ENCODE results near the gene CALHM4.
"Not testable (repeated sequence)": the region's sequence is repeated elsewhere in the genome, so short reads cannot be mapped to it uniquely, and the experiment has no call there.

Gene CALHM4

GRCh38 chr6:116596815-116597214 is 43.3 kb downstream of the CALHM4 start:
- DNase-seq (ENCODE audit: low read depth, low spot score), result peak; percentile 10
- TF ChIP-seq FOXP2 (optimal IDR thresholded peaks at IDR 0.05; ENCODE audit: control extremely low read depth, extremely low read length, insufficient read depth) (no peak), EZH2 (IDR thresholded peaks at IDR 0.05) (no peak), POLR2AphosphoS5 (IDR thresholded peaks at IDR 0.05; ENCODE audit: borderline replicate concordance, low read depth, low read length) (no peak)
- Histone ChIP-seq H3K9ac (ENCODE audit: insufficient read length) (no peak overlapping the region), H3K4me3 (no peak overlapping the region), H3K27ac (no peak overlapping the region), H3K36me3 (ENCODE audit: insufficient read depth, low read length) (peaks cover 17% of the 10 kb centered on the region), H3K9me3 (ENCODE audit: low read depth, low read length) (no peaks in the 10 kb centered on the region)

DNA sequence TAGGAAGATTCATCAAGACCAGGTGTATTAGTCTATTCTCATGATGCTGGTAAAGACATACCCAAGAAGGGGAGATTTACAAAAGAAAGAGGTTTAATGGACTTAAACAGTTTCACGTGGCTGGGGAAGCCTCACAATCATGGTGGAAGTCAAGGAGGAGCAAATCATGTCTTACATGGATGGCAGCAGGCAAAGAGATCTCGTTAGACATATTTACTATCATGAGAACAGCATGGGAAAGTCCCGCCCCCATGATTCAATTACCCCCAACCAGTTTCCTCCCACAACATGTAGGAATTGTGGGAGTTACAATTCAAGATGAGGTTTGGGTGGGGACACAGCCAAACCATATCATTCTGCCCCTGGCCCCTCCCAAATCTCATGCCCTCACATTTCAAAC is 50.4 kb downstream of the CALHM4 start:
- H3K4me3 ChIP-seq; DNase-seq (ENCODE audit: low read depth, low spot score); H3K9me3 ChIP-seq (ENCODE audit: low read depth, low read length): not testable (repeated sequence)

GRCh38 chr6:116604868-116605267 is 51.3 kb downstream of the CALHM4 start:
- H3K4me3 ChIP-seq; H3K27ac ChIP-seq; H3K9me3 ChIP-seq (ENCODE audit: low read depth, low read length); H3K9ac ChIP-seq (ENCODE audit: insufficient read length); H3K36me3 ChIP-seq (ENCODE audit: insufficient read depth, low read length); DNase-seq (ENCODE audit: low read depth, low spot score): not testable (repeated sequence)

More for the DNA sequence above, 50.4 kb downstream of the CALHM4 start:
- H3K36me3 ChIP-seq (ENCODE audit: insufficient read depth, low read length); H3K27ac ChIP-seq; H3K9ac ChIP-seq (ENCODE audit: insufficient read length): not testable (repeated sequence)

DNA sequence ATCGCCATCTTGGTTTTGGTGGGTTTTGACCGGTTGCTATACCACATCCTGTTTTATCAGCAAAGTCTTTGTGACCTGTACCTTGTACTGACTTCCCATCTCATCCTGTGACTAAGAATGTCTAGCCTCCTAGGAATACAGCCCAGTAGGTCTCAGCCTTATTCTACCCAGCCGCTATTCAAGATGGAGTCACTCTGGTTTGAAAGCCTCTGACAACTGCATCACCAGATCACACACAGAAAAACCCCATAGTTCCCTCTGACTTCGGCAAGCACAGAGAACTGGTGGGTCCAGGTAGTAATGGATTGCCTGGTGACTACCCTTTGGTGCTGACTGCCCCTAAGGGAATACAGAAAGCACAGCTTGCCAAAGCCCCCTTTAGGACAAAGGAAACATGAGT is 52.4 kb downstream of the CALHM4 start:
- Histone ChIP-seq H3K36me3 (ENCODE audit: insufficient read depth, low read length) (no peaks in the 10 kb centered on the region), H3K9ac (ENCODE audit: insufficient read length) (no peak overlapping the region), H3K9me3 (ENCODE audit: low read depth, low read length) (no peaks in the 10 kb centered on the region), H3K27ac (no peak overlapping the region), H3K4me3 (no peak overlapping the region)
- no peak for DNase-seq (ENCODE audit: low read depth, low spot score)
- no peak for TF ChIP-seq POLR2AphosphoS5 (IDR thresholded peaks at IDR 0.05; ENCODE audit: borderline replicate concordance, low read depth, low read length)
